H9 (cell line): ENCODE measurements around the gene RPS16. TPM values are rescaled to one million over a fixed set of nuclear protein-coding genes. Genes with fewer than 3 reads are reported as not detected.

ENCODE experiments used
- DNase-seq: peaks from one replicate; pipeline ENCODE4 v3.0.0-alpha.2; 2017
- H2AFZ ChIP-seq: one replicate; pipeline ENCODE4 v1.6.1; 2013; ENCODE audit warnings: mild to moderate bottlenecking, low read length, control low read depth, moderate library complexity
- H2AK5ac ChIP-seq: 2 replicates; pipeline ENCODE4 v1.6.1; 2013; ENCODE audit warnings: low read length, control low read depth, mixed read lengths; ENCODE audit not compliant: insufficient read length
- H2BK120ac ChIP-seq: one replicate; pipeline ENCODE4 v1.6.1; 2013; ENCODE audit warnings: low read depth, mild to moderate bottlenecking, low read length, control low read depth, inconsistent platforms; ENCODE audit not compliant: poor library complexity, severe bottlenecking
- H2BK12ac ChIP-seq: 2 replicates; pipeline ENCODE4 v1.6.1; 2013; ENCODE audit warnings: low read length, control low read depth, mixed read lengths, low read depth; ENCODE audit not compliant: insufficient read length
- H2BK15ac ChIP-seq: 2 replicates; pipeline ENCODE4 v1.6.1; 2013; ENCODE audit warnings: low read depth, low read length, control low read depth
- H2BK20ac ChIP-seq: one replicate; pipeline ENCODE4 v1.6.1; 2013; ENCODE audit warnings: low read depth, mild to moderate bottlenecking, low read length, control low read depth, inconsistent platforms; ENCODE audit not compliant: poor library complexity, severe bottlenecking
- H2BK5ac ChIP-seq: 2 replicates; pipeline ENCODE4 v1.6.1; 2013; ENCODE audit warnings: low read length, control low read depth, mixed read lengths; ENCODE audit not compliant: insufficient read length
- H3K14ac ChIP-seq: 2 replicates; pipeline ENCODE4 v1.6.1; 2013; ENCODE audit warnings: low read length, control low read depth; ENCODE audit not compliant: insufficient read depth
- H3K18ac ChIP-seq: 2 replicates; pipeline ENCODE4 v1.6.1; 2013; ENCODE audit warnings: low read depth, mild to moderate bottlenecking, mixed read lengths, low read length, control low read depth; ENCODE audit not compliant: insufficient read length
- H3K23ac ChIP-seq: 2 replicates; pipeline ENCODE4 v1.6.1; 2013; ENCODE audit warnings: low read length, control low read depth, mixed read lengths, low read depth; ENCODE audit not compliant: insufficient read length
- H3K23me2 ChIP-seq: 2 replicates; pipeline ENCODE4 v1.6.1; 2013; ENCODE audit warnings: low read depth, mild to moderate bottlenecking, mixed read lengths, low read length, control low read depth; ENCODE audit not compliant: insufficient read length, poor library complexity, severe bottlenecking
- H3K27ac ChIP-seq: 2 replicates; pipeline ENCODE4 v1.5.1; 2013; ENCODE audit warnings: low read length, control low read depth, mixed read lengths, low read depth; ENCODE audit not compliant: insufficient read length
- H3K27me3 ChIP-seq: 2 replicates; pipeline ENCODE4 v1.6.1; 2013; ENCODE audit warnings: low read length, control low read depth, inconsistent platforms; ENCODE audit not compliant: insufficient read depth
- H3K4ac ChIP-seq: 2 replicates; pipeline ENCODE4 v1.6.1; 2013; ENCODE audit warnings: low read depth, mild to moderate bottlenecking, control low read depth, inconsistent platforms, low read length, moderate library complexity
- H3K4me1 ChIP-seq: 2 replicates; pipeline ENCODE4 v1.6.1; 2013; ENCODE audit warnings: low read length, control low read depth, inconsistent platforms; ENCODE audit not compliant: insufficient read depth
- H3K4me2 ChIP-seq: 2 replicates; pipeline ENCODE4 v1.6.1; 2013; ENCODE audit warnings: low read length, control low read depth, mixed read lengths; ENCODE audit not compliant: insufficient read length, insufficient read depth
- H3K56ac ChIP-seq: 2 replicates; pipeline ENCODE4 v1.6.1; 2013; ENCODE audit warnings: low read depth, mild to moderate bottlenecking, mixed read lengths, low read length, control low read depth; ENCODE audit not compliant: insufficient read length
- H3K79me1 ChIP-seq: 2 replicates; pipeline ENCODE4 v1.6.1; 2013; ENCODE audit warnings: low read depth, mild to moderate bottlenecking, moderate library complexity, low read length, control low read depth, inconsistent platforms; ENCODE audit not compliant: insufficient read depth, poor library complexity, severe bottlenecking
- H3K79me2 ChIP-seq: 2 replicates; pipeline ENCODE4 v1.6.1; 2013; ENCODE audit warnings: low read length, control low read depth, inconsistent platforms; ENCODE audit not compliant: insufficient read depth
- H3K9ac ChIP-seq: 2 replicates; pipeline ENCODE4 v1.6.1; 2013; ENCODE audit warnings: low read length, control low read depth, mixed read lengths; ENCODE audit not compliant: insufficient read length; ENCODE audit errors: extremely low read depth
- H3K9me3 ChIP-seq: one replicate; pipeline ENCODE4 v1.6.1; 2013; ENCODE audit warnings: low read depth, low read length, inconsistent platforms; ENCODE audit not compliant: control insufficient read depth
- H3T11ph ChIP-seq: one replicate; pipeline ENCODE4 v1.6.1; 2013; ENCODE audit warnings: mild to moderate bottlenecking, low read length, control low read depth, inconsistent platforms
- H4K20me1 ChIP-seq: one replicate; pipeline ENCODE4 v1.6.1; 2013; ENCODE audit not compliant: control insufficient read depth, insufficient read length, insufficient read depth
- H4K5ac ChIP-seq: 2 replicates; pipeline ENCODE4 v1.6.1; 2013; ENCODE audit warnings: low read depth, mild to moderate bottlenecking, mixed read lengths, low read length, control low read depth; ENCODE audit not compliant: insufficient read length
- H4K8ac ChIP-seq: replicated peaks from 2 replicates; pipeline ENCODE4 v1.6.1; 2013; ENCODE audit warnings: low read length, control low read depth, mixed read lengths, low read depth; ENCODE audit not compliant: insufficient read length
- H4K91ac ChIP-seq: 2 replicates; pipeline ENCODE4 v1.6.1; 2013; ENCODE audit warnings: low read depth, mild to moderate bottlenecking, moderate library complexity, mixed read lengths, low read length, control low read depth; ENCODE audit not compliant: insufficient read length
- H3K27ac Mint-ChIP-seq, 3 experiments: 2 replicates in 2 of 3; 3 replicates in 1 of 3; pipeline ENCODE4 v1.8.0; 2020 to 2021; ENCODE audit warnings: mixed read lengths in 3 of 3, mild to moderate bottlenecking in 1 of 3, moderate library complexity in 1 of 3
- H3K27me3 Mint-ChIP-seq: 2 replicates; pipeline ENCODE4 v1.8.0; 2021; ENCODE audit warnings: low read depth, mild to moderate bottlenecking, moderate library complexity, mixed read lengths
- H3K36me3 Mint-ChIP-seq, 3 experiments: 2 replicates in 2 of 3; 3 replicates in 1 of 3; pipeline ENCODE4 v1.8.0; 2020 to 2021; ENCODE audit warnings: low read depth in 3 of 3, mixed read lengths in 3 of 3; ENCODE audit not compliant: insufficient read depth in 1 of 3
- H3K4me1 Mint-ChIP-seq, 2 experiments: 2 replicates each; pipeline ENCODE4 v1.8.0; 2020; ENCODE audit warnings: mixed read lengths in 2 of 2
- H3K4me3 Mint-ChIP-seq, 2 experiments: 2 replicates in 1 of 2; 3 replicates in 1 of 2; pipeline ENCODE4 v1.8.0; 2020 to 2021; ENCODE audit warnings: mild to moderate bottlenecking in 2 of 2, mixed read lengths in 2 of 2, moderate library complexity in 1 of 2
- H3K9me3 Mint-ChIP-seq, 2 experiments: 2 replicates in 1 of 2; 3 replicates in 1 of 2; pipeline ENCODE4 v1.8.0; 2020; ENCODE audit warnings: mild to moderate bottlenecking in 2 of 2, mixed read lengths in 2 of 2, moderate library complexity in 1 of 2
- CTCF ChIP-seq: fragments of 200-600 bp; sonication (generic); conservative IDR thresholded peaks from 3 replicates; pipeline ENCODE4 v1.8.0; 2021; ENCODE audit warnings: antibody characterized with exemption, mild to moderate bottlenecking
- WGBS: extraction: QIAGEN DNeasy Blood & Tissue Kit; methylation state at CpG from one replicate; pipeline ENCODE4 v1.1.7; 2013; ENCODE audit warnings: missing lambda C conversion rate, low lambda C conversion rate, mixed read lengths; ENCODE audit not compliant: insufficient read length; ENCODE audit errors: extremely low coverage; 5-methylcytosine and 5-hydroxymethylcytosine counted together
- total RNA-seq: library from RNA; stranded (reverse); gene quantifications from 2 replicates; pipeline ENCODE4 v1.2.1, GENCODE V29; 2021

Gene RPS16
- total RNA-seq, 1 experiment from 2014 or later = 2,711 TPM

- H3K14ac ChIP-seq = no peak overlapping the region
- WGBS = no CpG with 5 or more reads among the region's 4 CpGs
- no peak overlapping the region for H2BK20ac ChIP-seq
- H3K36me3 Mint-ChIP-seq = peaks cover 0 to 10% (median 6%) of the 10 kb centered on the region in 3 experiments; a peak in 6 of 7 replicates
- H3K56ac ChIP-seq = no peak overlapping the region
- peak overlapping the region; percentile 38 to 100 (median 87); a peak in 5 of 7 replicates for H3K27ac Mint-ChIP-seq
- no peak overlapping the region for H2AFZ ChIP-seq
- no peak overlapping the region for H3K27ac ChIP-seq
- no peak overlapping the region for H3K4ac ChIP-seq
- TF ChIP-seq CTCF = no peak
- H3K4me1 Mint-ChIP-seq = peaks cover 30 to 41% of the 10 kb centered on the region in 2 experiments
- H3T11ph ChIP-seq = no peak overlapping the region
- H4K20me1 ChIP-seq = no peaks in the 10 kb centered on the region
- no peaks in the 10 kb centered on the region for H3K79me2 ChIP-seq
- no peak overlapping the region for H2BK120ac ChIP-seq
- H3K9ac ChIP-seq = no peak overlapping the region
- no peaks in the 10 kb centered on the region for H3K27me3 ChIP-seq
- no peak overlapping the region for H4K91ac ChIP-seq
- no peak overlapping the region for H2BK12ac ChIP-seq
- H3K23ac ChIP-seq = no peak overlapping the region
- no peaks in the 10 kb centered on the region; the same call in 1 of the 2 replicates for H3K27me3 Mint-ChIP-seq
- H2BK15ac ChIP-seq = no peak overlapping the region
- H3K9me3 ChIP-seq = no peaks in the 10 kb centered on the region
- H3K9me3 Mint-ChIP-seq = no peaks in the 10 kb centered on the region; a peak in 1 of 5 replicates
- no peak overlapping the region for H4K8ac ChIP-seq
- peak overlapping the region in 1 of 2 experiments; percentile 95; a peak in 2 of 5 replicates for H3K4me3 Mint-ChIP-seq
- H3K18ac ChIP-seq = no peak overlapping the region
- no peak overlapping the region for H2AK5ac ChIP-seq
- peaks cover 15% of the 10 kb centered on the region for H3K23me2 ChIP-seq
- H4K5ac ChIP-seq = no peak overlapping the region
- no peak overlapping the region for H2BK5ac ChIP-seq
- peaks cover 6% of the 10 kb centered on the region; the same call in 1 of the 2 replicates for H3K4me1 ChIP-seq
- H3K4me2 ChIP-seq = no peak overlapping the region
- H3K79me1 ChIP-seq = no peaks in the 10 kb centered on the region
- no peak for DNase-seq
Observed at GRCh38 chr19:39401070-39401548, 34.6 kb downstream of the RPS16 start.
